H9 (cell line): ENCODE data around the gene TCF7L1. TPM values are rescaled to one million over a fixed set of nuclear protein-coding genes. Genes with fewer than 3 reads are reported as not detected.

Experiments used
- DNase-seq: peaks from one replicate; pipeline ENCODE4 v3.0.0-alpha.2; 2017
- H2AFZ ChIP-seq: one replicate; pipeline ENCODE4 v1.6.1; 2013; ENCODE audit warnings: mild to moderate bottlenecking, low read length, control low read depth, moderate library complexity
- H2AK5ac ChIP-seq: 2 replicates; pipeline ENCODE4 v1.6.1; 2013; ENCODE audit warnings: low read length, control low read depth, mixed read lengths; ENCODE audit not compliant: insufficient read length
- H2BK120ac ChIP-seq: one replicate; pipeline ENCODE4 v1.6.1; 2013; ENCODE audit warnings: low read depth, mild to moderate bottlenecking, low read length, control low read depth, inconsistent platforms; ENCODE audit not compliant: poor library complexity, severe bottlenecking
- H2BK12ac ChIP-seq: 2 replicates; pipeline ENCODE4 v1.6.1; 2013; ENCODE audit warnings: low read length, control low read depth, mixed read lengths, low read depth; ENCODE audit not compliant: insufficient read length
- H2BK15ac ChIP-seq: 2 replicates; pipeline ENCODE4 v1.6.1; 2013; ENCODE audit warnings: low read depth, low read length, control low read depth
- H2BK20ac ChIP-seq: one replicate; pipeline ENCODE4 v1.6.1; 2013; ENCODE audit warnings: low read depth, mild to moderate bottlenecking, low read length, control low read depth, inconsistent platforms; ENCODE audit not compliant: poor library complexity, severe bottlenecking
- H2BK5ac ChIP-seq: 2 replicates; pipeline ENCODE4 v1.6.1; 2013; ENCODE audit warnings: low read length, control low read depth, mixed read lengths; ENCODE audit not compliant: insufficient read length
- H3K14ac ChIP-seq: 2 replicates; pipeline ENCODE4 v1.6.1; 2013; ENCODE audit warnings: low read length, control low read depth; ENCODE audit not compliant: insufficient read depth
- H3K18ac ChIP-seq: 2 replicates; pipeline ENCODE4 v1.6.1; 2013; ENCODE audit warnings: low read depth, mild to moderate bottlenecking, mixed read lengths, low read length, control low read depth; ENCODE audit not compliant: insufficient read length
- H3K23ac ChIP-seq: 2 replicates; pipeline ENCODE4 v1.6.1; 2013; ENCODE audit warnings: low read length, control low read depth, mixed read lengths, low read depth; ENCODE audit not compliant: insufficient read length
- H3K23me2 ChIP-seq: 2 replicates; pipeline ENCODE4 v1.6.1; 2013; ENCODE audit warnings: low read depth, mild to moderate bottlenecking, mixed read lengths, low read length, control low read depth; ENCODE audit not compliant: insufficient read length, poor library complexity, severe bottlenecking
- H3K27ac ChIP-seq: 2 replicates; pipeline ENCODE4 v1.5.1; 2013; ENCODE audit warnings: low read length, control low read depth, mixed read lengths, low read depth; ENCODE audit not compliant: insufficient read length
- H3K27me3 ChIP-seq: 2 replicates; pipeline ENCODE4 v1.6.1; 2013; ENCODE audit warnings: low read length, control low read depth, inconsistent platforms; ENCODE audit not compliant: insufficient read depth
- H3K4ac ChIP-seq: 2 replicates; pipeline ENCODE4 v1.6.1; 2013; ENCODE audit warnings: low read depth, mild to moderate bottlenecking, control low read depth, inconsistent platforms, low read length, moderate library complexity
- H3K4me1 ChIP-seq: 2 replicates; pipeline ENCODE4 v1.6.1; 2013; ENCODE audit warnings: low read length, control low read depth, inconsistent platforms; ENCODE audit not compliant: insufficient read depth
- H3K4me2 ChIP-seq: 2 replicates; pipeline ENCODE4 v1.6.1; 2013; ENCODE audit warnings: low read length, control low read depth, mixed read lengths; ENCODE audit not compliant: insufficient read length, insufficient read depth
- H3K56ac ChIP-seq: 2 replicates; pipeline ENCODE4 v1.6.1; 2013; ENCODE audit warnings: low read depth, mild to moderate bottlenecking, mixed read lengths, low read length, control low read depth; ENCODE audit not compliant: insufficient read length
- H3K79me1 ChIP-seq: 2 replicates; pipeline ENCODE4 v1.6.1; 2013; ENCODE audit warnings: low read depth, mild to moderate bottlenecking, moderate library complexity, low read length, control low read depth, inconsistent platforms; ENCODE audit not compliant: insufficient read depth, poor library complexity, severe bottlenecking
- H3K79me2 ChIP-seq: 2 replicates; pipeline ENCODE4 v1.6.1; 2013; ENCODE audit warnings: low read length, control low read depth, inconsistent platforms; ENCODE audit not compliant: insufficient read depth
- H3K9ac ChIP-seq: 2 replicates; pipeline ENCODE4 v1.6.1; 2013; ENCODE audit warnings: low read length, control low read depth, mixed read lengths; ENCODE audit not compliant: insufficient read length; ENCODE audit errors: extremely low read depth
- H3K9me3 ChIP-seq: one replicate; pipeline ENCODE4 v1.6.1; 2013; ENCODE audit warnings: low read depth, low read length, inconsistent platforms; ENCODE audit not compliant: control insufficient read depth
- H3T11ph ChIP-seq: one replicate; pipeline ENCODE4 v1.6.1; 2013; ENCODE audit warnings: mild to moderate bottlenecking, low read length, control low read depth, inconsistent platforms
- H4K20me1 ChIP-seq: one replicate; pipeline ENCODE4 v1.6.1; 2013; ENCODE audit not compliant: control insufficient read depth, insufficient read length, insufficient read depth
- H4K5ac ChIP-seq: 2 replicates; pipeline ENCODE4 v1.6.1; 2013; ENCODE audit warnings: low read depth, mild to moderate bottlenecking, mixed read lengths, low read length, control low read depth; ENCODE audit not compliant: insufficient read length
- H4K8ac ChIP-seq: replicated peaks from 2 replicates; pipeline ENCODE4 v1.6.1; 2013; ENCODE audit warnings: low read length, control low read depth, mixed read lengths, low read depth; ENCODE audit not compliant: insufficient read length
- H4K91ac ChIP-seq: 2 replicates; pipeline ENCODE4 v1.6.1; 2013; ENCODE audit warnings: low read depth, mild to moderate bottlenecking, moderate library complexity, mixed read lengths, low read length, control low read depth; ENCODE audit not compliant: insufficient read length
- H3K27ac Mint-ChIP-seq, 3 experiments: 2 replicates in 2 of 3; 3 replicates in 1 of 3; pipeline ENCODE4 v1.8.0; 2020 to 2021; ENCODE audit warnings: mixed read lengths in 3 of 3, mild to moderate bottlenecking in 1 of 3, moderate library complexity in 1 of 3
- H3K27me3 Mint-ChIP-seq: 2 replicates; pipeline ENCODE4 v1.8.0; 2021; ENCODE audit warnings: low read depth, mild to moderate bottlenecking, moderate library complexity, mixed read lengths
- H3K36me3 Mint-ChIP-seq, 3 experiments: 2 replicates in 2 of 3; 3 replicates in 1 of 3; pipeline ENCODE4 v1.8.0; 2020 to 2021; ENCODE audit warnings: low read depth in 3 of 3, mixed read lengths in 3 of 3; ENCODE audit not compliant: insufficient read depth in 1 of 3
- H3K4me1 Mint-ChIP-seq, 2 experiments: 2 replicates each; pipeline ENCODE4 v1.8.0; 2020; ENCODE audit warnings: mixed read lengths in 2 of 2
- H3K4me3 Mint-ChIP-seq, 2 experiments: 2 replicates in 1 of 2; 3 replicates in 1 of 2; pipeline ENCODE4 v1.8.0; 2020 to 2021; ENCODE audit warnings: mild to moderate bottlenecking in 2 of 2, mixed read lengths in 2 of 2, moderate library complexity in 1 of 2
- H3K9me3 Mint-ChIP-seq, 2 experiments: 2 replicates in 1 of 2; 3 replicates in 1 of 2; pipeline ENCODE4 v1.8.0; 2020; ENCODE audit warnings: mild to moderate bottlenecking in 2 of 2, mixed read lengths in 2 of 2, moderate library complexity in 1 of 2
- WGBS: extraction: QIAGEN DNeasy Blood & Tissue Kit; methylation state at CpG from one replicate; pipeline ENCODE4 v1.1.7; 2013; ENCODE audit warnings: missing lambda C conversion rate, low lambda C conversion rate, mixed read lengths; ENCODE audit not compliant: insufficient read length; ENCODE audit errors: extremely low coverage; 5-methylcytosine and 5-hydroxymethylcytosine counted together
- total RNA-seq: library from RNA; stranded (reverse); gene quantifications from 2 replicates; pipeline ENCODE4 v1.2.1, GENCODE V29; 2021
- TF ChIP-seq, protein P1 (sequence below): fragments of 200-600 bp; sonication (generic); conservative IDR thresholded peaks from 3 replicates; pipeline ENCODE4 v1.8.0; 2021; ENCODE audit warnings: antibody characterized with exemption, mild to moderate bottlenecking

Gene TCF7L1
- total RNA-seq, 1 experiment from 2014 or later, result 112 TPM

DNA sequence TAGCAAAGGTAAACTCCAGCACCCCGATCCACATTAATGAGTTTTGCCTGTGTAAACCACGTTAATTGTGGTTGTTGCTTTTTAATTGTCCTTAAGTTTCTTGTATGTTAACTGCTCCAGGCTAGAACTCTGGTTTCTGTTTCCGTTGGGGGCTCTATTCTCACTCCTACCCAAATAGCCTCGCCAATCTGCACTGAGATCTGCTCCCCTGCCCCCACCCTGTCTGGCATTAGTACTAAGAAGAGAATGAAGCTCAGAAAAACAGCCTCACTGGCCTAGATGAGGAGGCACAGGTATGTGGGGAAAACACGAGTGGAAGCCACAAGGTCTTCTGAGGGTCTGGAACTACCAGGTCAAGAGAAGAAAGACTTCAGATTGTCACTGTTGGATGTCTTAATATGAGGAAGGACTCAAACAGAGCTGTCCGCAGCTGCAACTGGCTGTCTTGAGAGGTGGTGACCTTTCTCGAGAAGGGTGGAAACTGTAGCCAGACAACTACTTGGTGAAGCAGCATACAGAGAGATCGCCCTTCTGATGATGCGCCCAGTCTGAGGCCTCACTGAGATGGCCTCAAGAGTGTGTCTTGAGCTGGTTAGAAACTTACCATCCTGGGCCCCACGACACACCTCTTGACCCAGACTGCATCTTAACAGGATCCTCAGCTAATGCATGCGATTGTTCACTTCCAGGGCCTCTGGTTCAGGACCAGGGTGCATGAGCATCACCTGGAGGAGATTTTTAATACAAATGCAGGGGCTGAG lies 121.5 kb downstream of the TCF7L1 start:
- no peak overlapping the region for H2BK15ac ChIP-seq
- H4K20me1 ChIP-seq, result no peaks in the 10 kb centered on the region
- peaks cover 13% of the 10 kb centered on the region; the same call in 1 of the 2 replicates for H3K79me2 ChIP-seq
- no peak overlapping the region for H2BK120ac ChIP-seq
- H4K5ac ChIP-seq, result no peak overlapping the region
- no peak overlapping the region for H3T11ph ChIP-seq
- H3K14ac ChIP-seq, result no peak overlapping the region
- H3K36me3 Mint-ChIP-seq, result peaks cover 0 to 3% (median 0%) of the 10 kb centered on the region in 3 experiments; a peak in 2 of 7 replicates
- no peak overlapping the region for H3K4me2 ChIP-seq
- no peaks in the 10 kb centered on the region; the same call in none of the 2 replicates for H3K27me3 Mint-ChIP-seq
- H3K23me2 ChIP-seq, result no peaks in the 10 kb centered on the region
- H3K27ac ChIP-seq, result peak overlapping the region; percentile 71
- H3K4me1 ChIP-seq, result peaks cover 39% of the 10 kb centered on the region
- WGBS, result no CpG with 5 or more reads among the region's 11 CpGs
- no peak overlapping the region for H2BK12ac ChIP-seq
- H3K4me1 Mint-ChIP-seq, result peaks cover 91 to 96% of the 10 kb centered on the region in 2 experiments
- H3K9me3 ChIP-seq, result no peaks in the 10 kb centered on the region
- no peaks in the 10 kb centered on the region for H3K79me1 ChIP-seq
- peak overlapping the region; percentile 91 to 100 (median 100) for H3K27ac Mint-ChIP-seq
- peak overlapping the region; percentile 35 for H3K18ac ChIP-seq
- H2BK5ac ChIP-seq, result no peak overlapping the region
- no peak overlapping the region for H2AFZ ChIP-seq
- no peak overlapping the region for H4K91ac ChIP-seq
- H3K4ac ChIP-seq, result no peak overlapping the region
- no peak for DNase-seq
- no peaks in the 10 kb centered on the region for H3K27me3 ChIP-seq
- H3K9ac ChIP-seq, result no peak overlapping the region
- H2BK20ac ChIP-seq, result no peak overlapping the region
- H4K8ac ChIP-seq, result no peak overlapping the region
- H3K9me3 Mint-ChIP-seq, result no peaks in the 10 kb centered on the region
- no peak overlapping the region for H3K23ac ChIP-seq
- H2AK5ac ChIP-seq, result no peak overlapping the region
- TF ChIP-seq, protein P1, sequence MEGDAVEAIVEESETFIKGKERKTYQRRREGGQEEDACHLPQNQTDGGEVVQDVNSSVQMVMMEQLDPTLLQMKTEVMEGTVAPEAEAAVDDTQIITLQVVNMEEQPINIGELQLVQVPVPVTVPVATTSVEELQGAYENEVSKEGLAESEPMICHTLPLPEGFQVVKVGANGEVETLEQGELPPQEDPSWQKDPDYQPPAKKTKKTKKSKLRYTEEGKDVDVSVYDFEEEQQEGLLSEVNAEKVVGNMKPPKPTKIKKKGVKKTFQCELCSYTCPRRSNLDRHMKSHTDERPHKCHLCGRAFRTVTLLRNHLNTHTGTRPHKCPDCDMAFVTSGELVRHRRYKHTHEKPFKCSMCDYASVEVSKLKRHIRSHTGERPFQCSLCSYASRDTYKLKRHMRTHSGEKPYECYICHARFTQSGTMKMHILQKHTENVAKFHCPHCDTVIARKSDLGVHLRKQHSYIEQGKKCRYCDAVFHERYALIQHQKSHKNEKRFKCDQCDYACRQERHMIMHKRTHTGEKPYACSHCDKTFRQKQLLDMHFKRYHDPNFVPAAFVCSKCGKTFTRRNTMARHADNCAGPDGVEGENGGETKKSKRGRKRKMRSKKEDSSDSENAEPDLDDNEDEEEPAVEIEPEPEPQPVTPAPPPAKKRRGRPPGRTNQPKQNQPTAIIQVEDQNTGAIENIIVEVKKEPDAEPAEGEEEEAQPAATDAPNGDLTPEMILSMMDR, result no peak
- peak overlapping the region in 1 of 2 experiments; percentile 78; a peak in 3 of 5 replicates for H3K4me3 Mint-ChIP-seq
- H3K56ac ChIP-seq, result no peak overlapping the region
